OCI-LY7 (cell line): ENCODE data around the gene PHLDA3. TPM values are rescaled to one million over a fixed set of nuclear protein-coding genes. Genes with fewer than 3 reads are reported as not detected.

Experiments
- BruUV-seq: library from RNA; stranded (reverse); fragments of 400-500 nt; replicated peaks from 2 replicates; lab custom pipeline; 2021; lab: Mats Ljungman, UMichigan
- CTCF ChIA-PET: fragments of 300-600 bp; sonication (Branson Sonifier 250); formaldehyde crosslinking; loops from one replicate; lab custom pipeline; 2022; ENCODE audit warnings: antibody characterized with exemption; ENCODE audit not compliant: unreplicated experiment; lab: Charles Lee
- POLR2A ChIA-PET: fragments of 300-600 bp; sonication (Branson Sonifier 250); formaldehyde crosslinking; loops from one replicate; lab custom pipeline; 2022; ENCODE audit warnings: antibody characterized with exemption; lab: Charles Lee
- DNase-seq: peaks from one replicate; pipeline ENCODE4 v3.0.0-alpha.2; 2015; ENCODE audit warnings: low spot score
- H2AFZ ChIP-seq: fragments of 200-600 bp; sonication (generic), shearing (Covaris generic); 2 replicates; pipeline ENCODE4 v1.6.1; 2014; ENCODE audit warnings: mild to moderate bottlenecking, antibody characterized with exemption, low read length, moderate library complexity
- H3K27ac ChIP-seq: fragments of 200-600 bp; sonication (generic); 2 replicates; pipeline ENCODE4 v1.5.1; 2014; ENCODE audit warnings: mixed run types, low read depth, mild to moderate bottlenecking, moderate library complexity, low read length, inconsistent platforms; ENCODE audit not compliant: poor library complexity, severe bottlenecking
- H3K36me3 ChIP-seq: fragments of 200-600 bp; sonication (generic); 2 replicates; pipeline ENCODE4 v1.6.1; 2014; ENCODE audit warnings: mild to moderate bottlenecking, antibody characterized with exemption, low read length, moderate library complexity, mixed read lengths; ENCODE audit not compliant: insufficient read depth
- H3K4me1 ChIP-seq: fragments of 200-600 bp; sonication (generic); 2 replicates; pipeline ENCODE4 v1.5.1; 2014; ENCODE audit warnings: mild to moderate bottlenecking, low read length; ENCODE audit not compliant: insufficient read depth, poor library complexity, severe bottlenecking
- H3K4me2 ChIP-seq: fragments of 200-600 bp; sonication (generic); 2 replicates; pipeline ENCODE4 v1.6.1; 2014; ENCODE audit warnings: mild to moderate bottlenecking, low read length
- H3K4me3 ChIP-seq: fragments of 200-600 bp; sonication (generic); 2 replicates; pipeline ENCODE4 v1.5.1; 2014; ENCODE audit warnings: mild to moderate bottlenecking, low read depth, low read length; ENCODE audit not compliant: poor library complexity, severe bottlenecking
- H3K79me2 ChIP-seq: fragments of 200-600 bp; sonication (generic); 2 replicates; pipeline ENCODE4 v1.6.1; 2016; ENCODE audit warnings: low read depth, mild to moderate bottlenecking, low read length, moderate library complexity, mixed read lengths; ENCODE audit not compliant: insufficient read depth
- H3K9me2 ChIP-seq: fragments of 200-600 bp; sonication (generic); 2 replicates; pipeline ENCODE4 v1.6.1; 2016; ENCODE audit warnings: mild to moderate bottlenecking, low read length, mixed read lengths; ENCODE audit not compliant: insufficient read depth
- H3K9me3 ChIP-seq: fragments of 200-600 bp; sonication (generic); 2 replicates; pipeline ENCODE4 v1.6.1; 2014; ENCODE audit warnings: mild to moderate bottlenecking, mixed run types, low read length, mixed read lengths
- H4K20me1 ChIP-seq: fragments of 200-600 bp; sonication (generic); 2 replicates; pipeline ENCODE4 v1.6.1; 2014; ENCODE audit warnings: mild to moderate bottlenecking, antibody characterized with exemption, low read length, moderate library complexity, mixed read lengths; ENCODE audit not compliant: insufficient read depth
- EZH2phosphoT487 ChIP-seq: fragments of 200-600 bp; sonication (generic); IDR thresholded peaks from 2 replicates; pipeline ENCODE4 v1.6.1; 2018; ENCODE audit warnings: low read depth, borderline replicate concordance, mild to moderate bottlenecking, mixed run types, antibody characterized with exemption, low read length, moderate library complexity, mixed read lengths
- intact Hi-C: fragments of 100-400 bp; cut with micrococcal nuclease; formaldehyde crosslinking; loops from one replicate; pipeline ENCODE4 v1.10.0; 2022; ENCODE audit not compliant: unreplicated experiment
- total RNA-seq, 2 experiments: library from RNA; depleted of rRNA in 1 of 2; stranded (reverse); fragments of >200 nt in 1 of 2; shearing (Covaris generic) in 1 of 2; gene quantifications; 2 replicates each; pipeline ENCODE4 v1.2.3, GENCODE V29; 2014 to 2022
- TF ChIP-seq, protein P1 (sequence below): fragments of 200-600 bp; sonication (generic); conservative IDR thresholded peaks from 2 replicates; pipeline ENCODE4 v1.5.1; 2014; ENCODE audit warnings: mild to moderate bottlenecking, antibody characterized with exemption, low read length, moderate library complexity, mixed read lengths

PHLDA3 gene
- total RNA-seq, 2 experiments from 2014 or later = not detected

GRCh38 chr1:201454608-201455007 lies 14.4 kb downstream of the PHLDA3 start:
- Histone ChIP-seq H3K36me3 (no peaks in the 10 kb centered on the region), H2AFZ (peak overlapping the region; percentile 65), H3K4me3 (no peak overlapping the region), H3K9me2 (no peaks in the 10 kb centered on the region), H3K4me1 (peaks cover 44% of the 10 kb centered on the region), H4K20me1 (no peaks in the 10 kb centered on the region), H3K4me2 (no peak overlapping the region), H3K27ac (no peak overlapping the region), H3K79me2 (no peaks in the 10 kb centered on the region), H3K9me3 (no peaks in the 10 kb centered on the region)
- ChIA-PET CTCF (no interaction called here), POLR2A (interaction anchor here (0.5 kb wide), 1 partner anchor 14 kb away, joined by 4 read pairs; no protein-coding TSS in a partner anchor)
- DNase-seq = no peak
- intact Hi-C loops = no loop called here
- no TSS peak for BruUV-seq
- TF ChIP-seq, protein P1, sequence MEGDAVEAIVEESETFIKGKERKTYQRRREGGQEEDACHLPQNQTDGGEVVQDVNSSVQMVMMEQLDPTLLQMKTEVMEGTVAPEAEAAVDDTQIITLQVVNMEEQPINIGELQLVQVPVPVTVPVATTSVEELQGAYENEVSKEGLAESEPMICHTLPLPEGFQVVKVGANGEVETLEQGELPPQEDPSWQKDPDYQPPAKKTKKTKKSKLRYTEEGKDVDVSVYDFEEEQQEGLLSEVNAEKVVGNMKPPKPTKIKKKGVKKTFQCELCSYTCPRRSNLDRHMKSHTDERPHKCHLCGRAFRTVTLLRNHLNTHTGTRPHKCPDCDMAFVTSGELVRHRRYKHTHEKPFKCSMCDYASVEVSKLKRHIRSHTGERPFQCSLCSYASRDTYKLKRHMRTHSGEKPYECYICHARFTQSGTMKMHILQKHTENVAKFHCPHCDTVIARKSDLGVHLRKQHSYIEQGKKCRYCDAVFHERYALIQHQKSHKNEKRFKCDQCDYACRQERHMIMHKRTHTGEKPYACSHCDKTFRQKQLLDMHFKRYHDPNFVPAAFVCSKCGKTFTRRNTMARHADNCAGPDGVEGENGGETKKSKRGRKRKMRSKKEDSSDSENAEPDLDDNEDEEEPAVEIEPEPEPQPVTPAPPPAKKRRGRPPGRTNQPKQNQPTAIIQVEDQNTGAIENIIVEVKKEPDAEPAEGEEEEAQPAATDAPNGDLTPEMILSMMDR = no peak
- TF ChIP-seq EZH2phosphoT487 = no peak

DNA sequence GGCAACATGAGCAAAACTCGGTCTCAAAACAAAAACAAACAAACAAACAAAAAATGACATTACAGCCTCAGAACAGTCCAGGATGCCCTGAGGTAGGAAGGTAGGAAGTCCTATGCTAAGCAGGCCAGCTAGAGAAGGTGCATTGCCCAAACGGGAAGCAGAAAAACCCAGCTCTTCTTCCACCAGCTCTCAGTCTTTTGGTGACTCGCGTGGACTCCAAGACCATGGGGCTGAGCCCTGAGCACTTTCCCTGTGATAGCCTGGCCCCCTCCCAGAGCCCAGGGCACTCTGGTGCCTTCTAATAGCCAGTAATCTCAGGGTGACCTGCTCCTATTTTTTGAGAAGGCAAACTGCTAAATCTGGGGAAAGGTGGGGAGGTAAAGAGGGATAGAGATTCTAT lies 16.1 kb downstream of the PHLDA3 start:
- TF ChIP-seq, protein P1 = no peak
- intact Hi-C loops = no loop called here
- ChIA-PET CTCF (no interaction called here), POLR2A (interaction anchor here (0.6 kb wide), 1 partner anchor 56 kb away, joined by 3 read pairs; no protein-coding TSS in a partner anchor)
- no peaks in the 10 kb centered on the region for H3K9me3 ChIP-seq
- H4K20me1 ChIP-seq = no peaks in the 10 kb centered on the region
- no peak overlapping the region for H3K4me3 ChIP-seq
- H3K36me3 ChIP-seq = no peaks in the 10 kb centered on the region
- BruUV-seq = no TSS peak
- H3K4me1 ChIP-seq = peaks cover 58% of the 10 kb centered on the region
- H3K27ac ChIP-seq = no peak overlapping the region
- H3K9me2 ChIP-seq = no peaks in the 10 kb centered on the region
- no peak for DNase-seq
- no peaks in the 10 kb centered on the region for H3K79me2 ChIP-seq
- H3K4me2 ChIP-seq = no peak overlapping the region
- no peak overlapping the region for H2AFZ ChIP-seq

- Histone ChIP-seq H3K36me3 (no peaks in the 10 kb centered on the region), H2AFZ (peak overlapping the region; percentile 98), H3K79me2 (no peaks in the 10 kb centered on the region), H3K4me3 (peak overlapping the region; percentile 25), H3K4me2 (peak overlapping the region; percentile 71), H4K20me1 (no peaks in the 10 kb centered on the region), H3K9me3 (no peaks in the 10 kb centered on the region), H3K4me1 (peaks cover 48% of the 10 kb centered on the region), H3K27ac (no peak overlapping the region), H3K9me2 (no peaks in the 10 kb centered on the region)
- intact Hi-C loops = no loop called here
- TF ChIP-seq, protein P1 = no peak
- no peak for TF ChIP-seq EZH2phosphoT487
- DNase-seq = peak; percentile 56
- no TSS peak for BruUV-seq
- ChIA-PET CTCF (no interaction called here), POLR2A (interaction anchor here (0.6 kb wide), 1 partner anchor 8 kb away, joined by 4 read pairs; no protein-coding TSS in a partner anchor)
Observed at GRCh38 chr1:201450721-201451291, 18.2 kb downstream of the PHLDA3 start.
